ENCODE results near the gene SEMA6D. TPM values are rescaled to one million over a fixed set of nuclear protein-coding genes. Genes with fewer than 3 reads are reported as not detected.

The SEMA6D gene
- total and polyA plus RNA-seq, 12 donors, result 1.4 to 20.1 (median 11.9) TPM

GRCh38 chr15:47767035-47767434 is 49.7 kb downstream of the SEMA6D start:
- DNase-seq (no peak), ATAC-seq (no peak)
- intact Hi-C loops (cut with DNase I), result no loop called here
- Histone ChIP-seq H3K27ac (no peak overlapping the region), H3K4me3 (no peak overlapping the region), H3K36me3 (peaks cover 0 to 99% (median 52%) of the 10 kb centered on the region in 9 donors), H3K27me3 (no peaks in the 10 kb centered on the region), H3K9me3 (no peaks in the 10 kb centered on the region), H3K4me1 (peaks cover 0 to 7% (median 0%) of the 10 kb centered on the region in 9 donors)
- no peak for TF ChIP-seq CTCF (IDR thresholded peaks at IDR 0.05)
- WGBS, 2 donors, result 97 to 98% methylated on average over 5 of the region's 5 CpGs

DNA sequence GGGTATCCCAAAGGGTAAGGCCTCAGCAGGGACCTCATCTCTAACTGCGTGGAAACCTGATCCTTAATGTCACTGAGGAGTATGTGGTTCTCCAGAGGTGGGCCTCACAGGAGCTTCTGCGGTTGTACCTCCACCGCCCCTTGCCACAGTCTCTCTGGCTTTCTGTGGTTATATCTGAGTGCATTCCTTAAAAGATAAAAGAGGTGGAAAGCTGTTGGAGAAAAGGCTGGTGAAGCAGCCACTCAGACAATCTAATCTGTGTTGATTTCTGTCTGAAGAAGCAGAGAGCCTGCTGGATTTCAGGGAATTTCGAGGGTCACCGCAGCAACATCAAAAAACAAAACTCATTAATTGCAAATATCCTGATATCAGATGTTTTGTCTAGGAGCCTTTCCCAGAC is 51.4 kb downstream of the SEMA6D start:
- Histone ChIP-seq H3K9me3 (no peaks in the 10 kb centered on the region), H3K27me3 (no peaks in the 10 kb centered on the region), H3K4me3 (no peak overlapping the region), H3K4me1 (peaks cover 0 to 7% (median 0%) of the 10 kb centered on the region in 9 donors), H3K27ac (no peak overlapping the region), H3K36me3 (peaks cover 0 to 95% (median 48%) of the 10 kb centered on the region in 9 donors)
- WGBS, 2 donors, result 37 to 55% methylated on average over 5 of the region's 5 CpGs
- TF ChIP-seq CTCF (IDR thresholded peaks at IDR 0.05), result no peak
- ATAC-seq, result no peak
- DNase-seq, result no peak
- intact Hi-C loops (cut with DNase I), result no loop called here

DNA sequence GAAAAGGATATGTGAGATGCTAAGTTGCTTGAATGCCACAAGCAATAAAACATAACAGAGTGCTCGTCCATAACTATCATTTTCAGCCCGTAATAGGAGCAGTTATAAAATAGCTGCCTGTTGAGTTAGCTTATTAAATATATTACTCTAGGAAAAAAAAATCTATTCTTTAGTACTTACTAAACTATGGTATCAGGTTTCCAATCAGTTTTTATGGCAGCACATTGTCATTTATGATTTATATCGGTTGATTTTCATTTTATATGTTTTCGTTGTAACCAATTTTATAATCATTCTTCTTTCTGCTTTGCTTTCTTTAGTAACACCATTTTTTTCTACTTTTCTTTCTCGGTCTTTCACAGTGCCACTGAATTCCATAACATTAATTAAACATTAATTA is 51.9 kb downstream of the SEMA6D start:
- intact Hi-C loops (cut with DNase I), result no loop called here
- H3K27me3 ChIP-seq, result no peaks in the 10 kb centered on the region
- H3K9me3 ChIP-seq, result no peaks in the 10 kb centered on the region
- 76 to 84% methylated on average over 5 of the region's 5 CpGs for WGBS, 2 donors
- H3K36me3 ChIP-seq, result peaks cover 0 to 95% (median 44%) of the 10 kb centered on the region in 9 donors
- H3K4me3 ChIP-seq, result no peak overlapping the region
- DNase-seq (no peak), ATAC-seq (no peak)
- TF ChIP-seq CTCF (IDR thresholded peaks at IDR 0.05), result no peak
- H3K4me1 ChIP-seq, result peaks cover 0 to 7% (median 0%) of the 10 kb centered on the region in 9 donors
- H3K27ac ChIP-seq, result no peak overlapping the region

- peaks cover 0 to 7% (median 0%) of the 10 kb centered on the region in 9 donors for H3K4me1 ChIP-seq
- ATAC-seq, result no peak
- 89% methylated on average over 6 of the region's 6 CpGs for WGBS, 2 donors
- intact Hi-C loops (cut with DNase I), result loop anchor here in 1 of 10 donors (2.0 kb wide), 1 partner anchor 48 kb away; no protein-coding TSS in a partner anchor
- H3K9me3 ChIP-seq, result no peaks in the 10 kb centered on the region
- no peak overlapping the region for H3K4me3 ChIP-seq
- H3K27ac ChIP-seq, result no peak overlapping the region
- TF ChIP-seq CTCF (IDR thresholded peaks at IDR 0.05), result no peak
- no peaks in the 10 kb centered on the region for H3K27me3 ChIP-seq
- DNase-seq, result no peak
- peaks cover 0 to 57% (median 14%) of the 10 kb centered on the region in 9 donors for H3K36me3 ChIP-seq
These were observed 55.8 kb downstream of the SEMA6D start for GRCh38 chr15:47773143-47773542.
